H1 (cell line): ENCODE measurements around the gene CNOT3. TPM values are rescaled to one million over a fixed set of nuclear protein-coding genes. Genes with fewer than 3 reads are reported as not detected.

Experiments
- ATF3 ChIP-seq: IDR thresholded peaks from 2 replicates; pipeline ENCODE4 v1.6.1; 2011; ENCODE audit warnings: low read depth, mild to moderate bottlenecking, low read length; ENCODE audit not compliant: insufficient read depth
- CHD2 ChIP-seq: IDR thresholded peaks from 2 replicates; pipeline ENCODE4 v1.6.1; 2012; ENCODE audit warnings: low read length, improper control_type of control experiment
- RFX5 ChIP-seq: IDR thresholded peaks from 2 replicates; pipeline ENCODE4 v1.6.1; 2011; ENCODE audit warnings: low read depth, low read length, improper control_type of control experiment, borderline replicate concordance
- TAF1 ChIP-seq: IDR thresholded peaks from 2 replicates; pipeline ENCODE4 v1.6.1; 2011; ENCODE audit warnings: mild to moderate bottlenecking, low read depth, low read length
- polyA plus RNA-seq, 7 experiments: library from polyadenylated mRNA; depleted of rRNA in 3 of 7; stranded (reverse) in 5 of 7; unstranded in 2 of 7; fragments of >200 nt in 5 of 7; fragments of 200-250 nt in 2 of 7; gene quantifications; 1 replicate in 5 of 7; 2 replicates in 1 of 7; 4 replicates in 1 of 7; pipeline versions ENCODE4 v1.2.1 to v1.2.3, GENCODE V29; 2011 to 2013; ENCODE audit warnings: missing spikeins in 2 of 7, mixed read lengths in 2 of 7
- total RNA-seq: library from RNA; stranded (reverse); fragmentation: NEBNext Ultra II Directional; extraction: Animal tissue kit (Norgen Biotek cat#: 25700); gene quantifications from 2 replicates; pipeline ENCODE4 v1.2.1, GENCODE V29; 2021

Gene CNOT3
- total and polyA plus RNA-seq, 2 of the 8 experiments (the other 6 are each of a cell fraction or from before 2014, with no cell fraction given): 21.2 to 86.4 TPM

GRCh38 chr19:54196536-54196935 is 59.0 kb downstream of the CNOT3 start (continued):
- TF ChIP-seq ATF3 (no peak), TAF1 (no peak), CHD2 (no peak), RFX5 (no peak)
